Liver (tissue), 9 donors: Measurements from ENCODE around the gene ZNF618. TPM values are rescaled to one million over a fixed set of nuclear protein-coding genes. Genes with fewer than 3 reads are reported as not detected.

Experiments
- DNase-seq: peaks from one replicate; pipeline ENCODE4 v3.0.0-alpha.2; 2017; ENCODE audit warnings: low spot score
- H3K27ac ChIP-seq, 2 donors: one replicate each; pipeline ENCODE4 v1.7.0; 2013; ENCODE audit warnings: inconsistent platforms in 2 of 2, low read length in 2 of 2, control low read depth in 1 of 2, low read depth in 1 of 2, mild to moderate bottlenecking in 1 of 2
- H3K27me3 ChIP-seq, 4 donors: one replicate each; pipeline versions ENCODE4 v1.6.1 to v1.7.0; 2013; ENCODE audit warnings: low read length in 3 of 4, inconsistent platforms in 1 of 4, mild to moderate bottlenecking in 1 of 4, moderate library complexity in 1 of 4; ENCODE audit not compliant: control insufficient read depth in 4 of 4, insufficient read depth in 4 of 4
- H3K36me3 ChIP-seq, 4 donors: one replicate each; pipeline versions ENCODE4 v1.6.1 to v1.7.0; 2013; ENCODE audit warnings: low read length in 3 of 4, mild to moderate bottlenecking in 3 of 4, low read depth in 1 of 4, moderate library complexity in 1 of 4; ENCODE audit not compliant: control insufficient read depth in 4 of 4, insufficient read depth in 3 of 4
- H3K4me1 ChIP-seq, 4 donors: one replicate each; pipeline versions ENCODE4 v1.6.1 to v1.7.0; 2013; ENCODE audit warnings: low read length in 3 of 4, mild to moderate bottlenecking in 3 of 4, moderate library complexity in 1 of 4; ENCODE audit not compliant: control insufficient read depth in 4 of 4, insufficient read depth in 4 of 4
- H3K4me3 ChIP-seq, 3 donors: one replicate each; pipeline versions ENCODE4 v1.6.1 to v1.7.0; 2013; ENCODE audit warnings: low read length in 3 of 3, control low read depth in 1 of 3, low read depth in 1 of 3, mild to moderate bottlenecking in 1 of 3
- H3K9ac ChIP-seq, 2 donors: one replicate each; pipeline ENCODE4 v1.7.0; 2013; ENCODE audit warnings: low read length in 2 of 2, mild to moderate bottlenecking in 2 of 2, moderate library complexity in 2 of 2, control low read depth in 1 of 2, low read depth in 1 of 2
- H3K9me3 ChIP-seq, 4 donors: one replicate each; pipeline versions ENCODE4 v1.6.1 to v1.7.0; 2013; ENCODE audit warnings: low read length in 3 of 4; ENCODE audit not compliant: control insufficient read depth in 4 of 4
- FOXA1 ChIP-seq: IDR thresholded peaks from 2 replicates; pipeline ENCODE4 v1.6.1; 2016; ENCODE audit warnings: antibody characterized with exemption
- FOXA2 ChIP-seq: IDR thresholded peaks from 2 replicates; pipeline ENCODE4 v1.6.1; 2016; ENCODE audit warnings: antibody characterized with exemption
- GABPA ChIP-seq, 2 donors: IDR thresholded peaks in 1 of 2; conservative IDR thresholded peaks in 1 of 2; 2 replicates each; pipeline ENCODE4 v1.6.1; 2016; ENCODE audit warnings: antibody characterized with exemption in 2 of 2, mild to moderate bottlenecking in 1 of 2, moderate library complexity in 1 of 2
- HNF4G ChIP-seq: IDR thresholded peaks from 2 replicates; pipeline ENCODE4 v1.6.1; 2016; ENCODE audit warnings: antibody characterized with exemption
- NR2F2 ChIP-seq: IDR thresholded peaks from 2 replicates; pipeline ENCODE4 v1.6.1; 2016; ENCODE audit warnings: antibody characterized with exemption
- RAD21 ChIP-seq, 2 donors: IDR thresholded peaks; 2 replicates each; pipeline ENCODE4 v1.6.1; 2016; ENCODE audit warnings: antibody characterized with exemption in 2 of 2, mild to moderate bottlenecking in 2 of 2
- RXRA ChIP-seq, 2 donors: IDR thresholded peaks; 2 replicates each; pipeline ENCODE4 v1.6.1; 2017 to 2018; ENCODE audit warnings: antibody characterized with exemption in 2 of 2, mild to moderate bottlenecking in 1 of 2
- TAF1 ChIP-seq: conservative IDR thresholded peaks from 2 replicates; pipeline ENCODE4 v1.6.1; 2016; ENCODE audit warnings: antibody characterized with exemption, mild to moderate bottlenecking
- YY1 ChIP-seq: IDR thresholded peaks from 2 replicates; pipeline ENCODE4 v1.6.1; 2016; ENCODE audit warnings: antibody characterized with exemption, mild to moderate bottlenecking
- WGBS: extraction: QIAGEN DNeasy Blood & Tissue Kit; methylation state at CpG from one replicate; pipeline ENCODE4 v1.1.7; 2013; 5-methylcytosine and 5-hydroxymethylcytosine counted together
- polyA plus RNA-seq, 2 donors: library from polyadenylated mRNA; stranded (reverse) in 1 of 2; unstranded in 1 of 2; fragments of 200-250 nt in 1 of 2; fragments of >200 nt in 1 of 2; fragmentation: Nextera tagmentation in 1 of 2; extraction: Ambion mirVana in 1 of 2; gene quantifications; one replicate each; pipeline versions ENCODE4 v1.2.1 to v1.2.3, GENCODE V29; 2013 to 2015
- total RNA-seq, 2 donors: library from RNA; depleted of rRNA; stranded (reverse); fragments of >200 nt; gene quantifications; one replicate each; pipeline ENCODE4 v1.2.3, GENCODE V29; 2014
- TF ChIP-seq, protein P1 (sequence below): IDR thresholded peaks from 2 replicates; pipeline ENCODE4 v1.6.1; 2016; ENCODE audit warnings: antibody characterized with exemption, mild to moderate bottlenecking
- TF ChIP-seq, protein P2 (sequence below): IDR thresholded peaks from 2 replicates; pipeline ENCODE4 v1.6.1; 2016; ENCODE audit warnings: antibody characterized with exemption
- donor health status: healthy.
- donor health status: healthy.
- donor health status: healthy.
- donor health status: healthy.
- donor health status: healthy.

Gene ZNF618
- total and polyA plus RNA-seq, 4 donors = 2.2 to 6.5 (median 3.7) TPM

- Histone ChIP-seq H3K27ac (no peak overlapping the region), H3K27me3 (peaks cover 0 to 2% (median 0%) of the 10 kb centered on the region in 4 donors), H3K9me3 (no peaks in the 10 kb centered on the region), H3K4me1 (peaks cover 9 to 23% (median 19%) of the 10 kb centered on the region in 4 donors), H3K4me3 (no peak overlapping the region), H3K36me3 (peaks cover 0 to 10% (median 4%) of the 10 kb centered on the region in 4 donors), H3K9ac (no peak overlapping the region)
- 97% methylated on average over 12 of the region's 12 CpGs for WGBS
- DNase-seq = no peak
- TF ChIP-seq, protein P1, sequence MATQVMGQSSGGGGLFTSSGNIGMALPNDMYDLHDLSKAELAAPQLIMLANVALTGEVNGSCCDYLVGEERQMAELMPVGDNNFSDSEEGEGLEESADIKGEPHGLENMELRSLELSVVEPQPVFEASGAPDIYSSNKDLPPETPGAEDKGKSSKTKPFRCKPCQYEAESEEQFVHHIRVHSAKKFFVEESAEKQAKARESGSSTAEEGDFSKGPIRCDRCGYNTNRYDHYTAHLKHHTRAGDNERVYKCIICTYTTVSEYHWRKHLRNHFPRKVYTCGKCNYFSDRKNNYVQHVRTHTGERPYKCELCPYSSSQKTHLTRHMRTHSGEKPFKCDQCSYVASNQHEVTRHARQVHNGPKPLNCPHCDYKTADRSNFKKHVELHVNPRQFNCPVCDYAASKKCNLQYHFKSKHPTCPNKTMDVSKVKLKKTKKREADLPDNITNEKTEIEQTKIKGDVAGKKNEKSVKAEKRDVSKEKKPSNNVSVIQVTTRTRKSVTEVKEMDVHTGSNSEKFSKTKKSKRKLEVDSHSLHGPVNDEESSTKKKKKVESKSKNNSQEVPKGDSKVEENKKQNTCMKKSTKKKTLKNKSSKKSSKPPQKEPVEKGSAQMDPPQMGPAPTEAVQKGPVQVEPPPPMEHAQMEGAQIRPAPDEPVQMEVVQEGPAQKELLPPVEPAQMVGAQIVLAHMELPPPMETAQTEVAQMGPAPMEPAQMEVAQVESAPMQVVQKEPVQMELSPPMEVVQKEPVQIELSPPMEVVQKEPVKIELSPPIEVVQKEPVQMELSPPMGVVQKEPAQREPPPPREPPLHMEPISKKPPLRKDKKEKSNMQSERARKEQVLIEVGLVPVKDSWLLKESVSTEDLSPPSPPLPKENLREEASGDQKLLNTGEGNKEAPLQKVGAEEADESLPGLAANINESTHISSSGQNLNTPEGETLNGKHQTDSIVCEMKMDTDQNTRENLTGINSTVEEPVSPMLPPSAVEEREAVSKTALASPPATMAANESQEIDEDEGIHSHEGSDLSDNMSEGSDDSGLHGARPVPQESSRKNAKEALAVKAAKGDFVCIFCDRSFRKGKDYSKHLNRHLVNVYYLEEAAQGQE = no peak
These were observed 218.9 kb downstream of the ZNF618 start for GRCh38 chr9:114094971-114095370.

DNA sequence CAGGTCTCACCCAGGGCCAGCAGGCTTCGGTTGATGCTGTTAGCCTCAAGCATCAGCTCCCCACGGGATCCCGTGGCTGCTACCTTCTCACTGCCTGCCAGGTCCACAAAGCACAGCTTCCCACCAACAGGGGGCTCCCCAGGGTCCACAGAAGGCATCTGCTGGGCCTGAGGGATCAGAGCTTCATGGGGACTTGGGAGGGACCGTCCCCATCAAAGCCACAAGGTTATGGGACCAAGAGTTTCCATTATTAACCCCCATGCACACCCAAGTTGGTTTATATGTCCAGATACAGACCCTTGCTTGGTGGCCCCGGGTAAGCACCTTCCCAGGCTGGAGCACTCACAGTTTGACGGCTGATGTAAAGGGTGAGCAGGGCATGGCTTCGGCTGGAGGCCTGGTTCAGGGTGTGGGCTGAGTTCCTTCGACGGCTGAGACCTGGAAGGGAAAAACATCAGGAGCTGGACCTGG, 220.0 kb downstream of the ZNF618 start:
- Histone ChIP-seq H3K4me1 (peaks cover 9 to 29% (median 21%) of the 10 kb centered on the region in 4 donors), H3K4me3 (no peak overlapping the region), H3K9ac (no peak overlapping the region), H3K36me3 (peaks cover 0 to 10% (median 4%) of the 10 kb centered on the region in 4 donors), H3K9me3 (no peaks in the 10 kb centered on the region), H3K27me3 (peaks cover 0 to 2% (median 0%) of the 10 kb centered on the region in 4 donors), H3K27ac (no peak overlapping the region)
- WGBS = 90% methylated on average over 9 of the region's 9 CpGs
- TF ChIP-seq HNF4G = no peak
- no peak for TF ChIP-seq FOXA2
- TF ChIP-seq RXRA (IDR thresholded peaks at IDR 0.05) = no peak
- no peak for TF ChIP-seq TAF1
- TF ChIP-seq, protein P1 = no peak
- no peak for TF ChIP-seq NR2F2
- no peak for TF ChIP-seq GABPA (IDR thresholded peaks at IDR 0.05 in 1 of 2, conservative IDR thresholded peaks at IDR 0.05 in 1 of 2)
- no peak for TF ChIP-seq FOXA1
- no peak for TF ChIP-seq RAD21 (IDR thresholded peaks at IDR 0.05)
- TF ChIP-seq, protein P2, sequence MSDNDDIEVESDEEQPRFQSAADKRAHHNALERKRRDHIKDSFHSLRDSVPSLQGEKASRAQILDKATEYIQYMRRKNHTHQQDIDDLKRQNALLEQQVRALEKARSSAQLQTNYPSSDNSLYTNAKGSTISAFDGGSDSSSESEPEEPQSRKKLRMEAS = no peak
- TF ChIP-seq YY1 = no peak
- no peak for DNase-seq
